IMR-90 (cell line): ENCODE measurements around the gene FNIP1. TPM values are rescaled to one million over a fixed set of nuclear protein-coding genes. Genes with fewer than 3 reads are reported as not detected.

Experiments used
- ATAC-seq: fragments of 200-7000 bp; cut with Tn5 transposase; 2 replicates; pipeline ENCODE4 v1.9.1; 2020; ENCODE audit warnings: low read depth, mild to moderate bottlenecking, moderate library complexity
- BruUV-seq: library from RNA; stranded (reverse); fragments of 400-500 nt; replicated peaks from 2 replicates; lab custom pipeline; 2021; lab: Mats Ljungman, UMichigan
- CTCF ChIA-PET: fragments of 300-600 bp; formaldehyde crosslinking; extraction: SDS; loops from one replicate; lab custom pipeline; 2021; ENCODE audit warnings: antibody characterized with exemption; lab: Yijun Ruan, JAX
- POLR2A ChIA-PET: fragments of 300-600 bp; sonication (Branson Sonifier 250); formaldehyde crosslinking; loops from one replicate; lab custom pipeline; 2022; ENCODE audit warnings: antibody characterized with exemption; ENCODE audit not compliant: unreplicated experiment; lab: Charles Lee
- DNase-seq: peaks from one replicate; pipeline ENCODE4 v3.0.0; 2013
- H2AFZ ChIP-seq: replicated peaks from 2 replicates; pipeline ENCODE3; 2013; ENCODE audit warnings: low read length, mild to moderate bottlenecking; ENCODE audit not compliant: poor library complexity
- H2AK5ac ChIP-seq: 2 replicates; pipeline ENCODE4 v1.6.1; 2013; ENCODE audit warnings: low read depth, low read length, inconsistent platforms
- H2AK9ac ChIP-seq: replicated peaks from 2 replicates; pipeline ENCODE3; 2013; ENCODE audit warnings: mild to moderate bottlenecking, low read depth, low read length, moderate library complexity; ENCODE audit not compliant: poor library complexity
- H2BK120ac ChIP-seq: 2 replicates; pipeline ENCODE4 v1.6.1; 2013; ENCODE audit warnings: low read depth, low read length, inconsistent platforms
- H2BK15ac ChIP-seq: 3 replicates; pipeline ENCODE4 v1.6.1; 2013; ENCODE audit warnings: low read depth, low read length, inconsistent platforms
- H2BK20ac ChIP-seq: 2 replicates; pipeline ENCODE4 v1.6.1; 2013; ENCODE audit warnings: low read depth, mild to moderate bottlenecking, inconsistent platforms, low read length, moderate library complexity
- H2BK5ac ChIP-seq: 2 replicates; pipeline ENCODE4 v1.6.1; 2013; ENCODE audit warnings: mild to moderate bottlenecking, low read depth, low read length, inconsistent platforms; ENCODE audit not compliant: poor library complexity, severe bottlenecking
- H3K14ac ChIP-seq: replicated peaks from 2 replicates; pipeline ENCODE4 v1.6.1; 2013; ENCODE audit warnings: low read depth, low read length, inconsistent platforms
- H3K18ac ChIP-seq: 2 replicates; pipeline ENCODE4 v1.6.1; 2013; ENCODE audit warnings: low read depth, low read length, control low read depth
- H3K23ac ChIP-seq: 2 replicates; pipeline ENCODE4 v1.6.1; 2013; ENCODE audit warnings: low read depth, low read length, inconsistent platforms
- H3K27ac ChIP-seq: 2 replicates; pipeline ENCODE4 v1.5.1; 2013; ENCODE audit warnings: mild to moderate bottlenecking, control low read depth, low read length; ENCODE audit not compliant: insufficient read depth
- H3K27me3 ChIP-seq: 2 replicates; pipeline ENCODE4 v1.6.1; 2013; ENCODE audit warnings: low read length; ENCODE audit not compliant: control insufficient read depth, insufficient read depth
- H3K36me3 ChIP-seq: 2 replicates; pipeline ENCODE4 v1.6.1; 2013; ENCODE audit warnings: low read length, mixed read lengths; ENCODE audit not compliant: control insufficient read depth, insufficient read depth
- H3K4ac ChIP-seq: 2 replicates; pipeline ENCODE4 v1.6.1; 2013; ENCODE audit warnings: low read depth, low read length, inconsistent platforms
- H3K4me1 ChIP-seq: 2 replicates; pipeline ENCODE4 v1.6.1; 2013; ENCODE audit warnings: low read length, mixed read lengths; ENCODE audit not compliant: control insufficient read depth, insufficient read depth
- H3K4me2 ChIP-seq: 2 replicates; pipeline ENCODE4 v1.6.1; 2013; ENCODE audit warnings: low read depth, mild to moderate bottlenecking, control low read depth, low read length, moderate library complexity
- H3K4me3 ChIP-seq: 2 replicates; pipeline ENCODE4 v1.5.1; 2013; ENCODE audit warnings: low read depth, mild to moderate bottlenecking, control low read depth, low read length, moderate library complexity; ENCODE audit not compliant: insufficient read depth
- H3K56ac ChIP-seq: 2 replicates; pipeline ENCODE4 v1.6.1; 2013; ENCODE audit warnings: low read length, inconsistent platforms; ENCODE audit not compliant: insufficient read depth; ENCODE audit errors: extremely low read depth
- H3K79me1 ChIP-seq, 2 experiments: 2 replicates each; pipeline ENCODE4 v1.6.1; 2013; ENCODE audit warnings: low read length in 2 of 2, inconsistent platforms in 1 of 2, low read depth in 1 of 2
- H3K9ac ChIP-seq: 2 replicates; pipeline ENCODE4 v1.6.1; 2013; ENCODE audit warnings: low read depth, low read length, control low read depth
- H3K9me1 ChIP-seq: 2 replicates; pipeline ENCODE4 v1.6.1; 2013; ENCODE audit warnings: low read length, inconsistent platforms; ENCODE audit not compliant: insufficient read depth
- H3K9me3 ChIP-seq: 2 replicates; pipeline ENCODE4 v1.6.1; 2013; ENCODE audit warnings: low read length; ENCODE audit not compliant: control insufficient read depth, insufficient read depth
- H4K20me1 ChIP-seq: 2 replicates; pipeline ENCODE4 v1.6.1; 2013; ENCODE audit warnings: low read length, inconsistent platforms; ENCODE audit not compliant: insufficient read depth
- H4K5ac ChIP-seq: 2 replicates; pipeline ENCODE4 v1.6.1; 2013; ENCODE audit warnings: mild to moderate bottlenecking, low read depth, low read length, control low read depth
- H4K8ac ChIP-seq, 2 experiments: 2 replicates each; pipeline ENCODE4 v1.6.1; 2013; ENCODE audit warnings: low read depth in 2 of 2, low read length in 2 of 2, control low read depth in 1 of 2, inconsistent platforms in 1 of 2
- H4K91ac ChIP-seq: 2 replicates; pipeline ENCODE4 v1.6.1; 2013; ENCODE audit warnings: low read depth, low read length, inconsistent platforms; ENCODE audit not compliant: insufficient read depth
- RCOR1 ChIP-seq: IDR thresholded peaks from 2 replicates; pipeline ENCODE4 v1.6.1; 2012; ENCODE audit warnings: mild to moderate bottlenecking, low read length, improper control_type of control experiment; ENCODE audit not compliant: insufficient replicate concordance
- WGBS, 2 experiments: methylation state at CpG; one replicate each; pipeline versions ENCODE4 v1.1.5 to v1.1.7; 2013; ENCODE audit warnings: missing lambda C conversion rate in 2 of 2; ENCODE audit not compliant: insufficient read length in 1 of 2; ENCODE audit errors: extremely low coverage in 2 of 2; 5-methylcytosine and 5-hydroxymethylcytosine counted together
- dilution Hi-C: fragments of 300-500 bp; cut with HindIII; formaldehyde crosslinking; loops from one replicate; pipeline ENCODE4 v1.14.3; 2018; ENCODE audit warnings: low sequenced_read_pairs; ENCODE audit not compliant: unreplicated experiment
- in situ Hi-C: fragments of 300-500 bp; cut with MboI; formaldehyde crosslinking; loops from 3 replicates; pipeline ENCODE4 v1.14.3; 2019; ENCODE audit warnings: low sequenced_read_pairs, inconsistent platforms, mixed read lengths
- intact Hi-C: fragments of 100-400 bp; cut with micrococcal nuclease; formaldehyde crosslinking; loops from 2 replicates; pipeline ENCODE4 v1.10.0; 2022
- polyA plus RNA-seq, 3 experiments: library from polyadenylated mRNA; depleted of rRNA; stranded (reverse); fragments of >200 nt; gene quantifications; 2 replicates each; pipeline ENCODE4 v1.2.3, GENCODE V29; 2012; ENCODE audit warnings: low replicate concordance in 1 of 3
- total RNA-seq: library from RNA; depleted of rRNA; stranded (reverse); fragments of >200 nt; gene quantifications from 2 replicates; pipeline ENCODE4 v1.2.3, GENCODE V29; 2012

FNIP1 gene
- total and polyA plus RNA-seq, 2 of the 4 experiments (the other 2 are of a cell fraction), result 5.6 to 34.1 TPM

- intact Hi-C loops, result no loop called here
- H3K27ac ChIP-seq, result no peak overlapping the region
- no peak overlapping the region for H4K91ac ChIP-seq
- H3K4me2 ChIP-seq, result no peak overlapping the region
- ChIA-PET POLR2A (no interaction called here), CTCF (interaction anchor here (0.6 kb wide), 1 partner anchor 845 kb away, joined by 3 read pairs; no protein-coding TSS in a partner anchor)
- H2AK5ac ChIP-seq, result no peak overlapping the region
- H3K56ac ChIP-seq, result no peak overlapping the region
- no peak overlapping the region for H2AK9ac ChIP-seq
- no peaks in the 10 kb centered on the region for H3K9me1 ChIP-seq
- no peak overlapping the region for H3K4ac ChIP-seq
- peaks cover 2% of the 10 kb centered on the region; the same call in 1 of the 2 replicates for H3K36me3 ChIP-seq
- H3K18ac ChIP-seq, result no peak overlapping the region
- ATAC-seq, result no peak
- peaks cover 4% of the 10 kb centered on the region for H3K4me1 ChIP-seq
- H4K8ac ChIP-seq, result no peak overlapping the region
- no peak overlapping the region for H2BK120ac ChIP-seq
- no CpG with 5 or more reads among the region's 8 CpGs for WGBS, 2 experiments
- no peak for DNase-seq
- H3K14ac ChIP-seq, result no peak overlapping the region
- H2BK15ac ChIP-seq, result no peak overlapping the region
- H2AFZ ChIP-seq, result no peak overlapping the region
- dilution Hi-C loops, result no loop called here
- in situ Hi-C loops, result no loop called here
- peaks cover 20 to 23% of the 10 kb centered on the region in 2 experiments; a peak in 3 of 4 replicates for H3K79me1 ChIP-seq
- H3K23ac ChIP-seq, result no peak overlapping the region
- TF ChIP-seq RCOR1, result no peak
- no peak overlapping the region for H2BK20ac ChIP-seq
- no peak overlapping the region for H3K4me3 ChIP-seq
- H4K20me1 ChIP-seq, result no peaks in the 10 kb centered on the region
- H3K9me3 ChIP-seq, result no peaks in the 10 kb centered on the region
- no TSS peak for BruUV-seq
- 0 out of 2 replicates have a peak overlapping the region, but pooled peaks have one; percentile 16 for H4K5ac ChIP-seq
- no peaks in the 10 kb centered on the region for H3K27me3 ChIP-seq
- no peak overlapping the region for H3K9ac ChIP-seq
- no peak overlapping the region for H2BK5ac ChIP-seq
Measured at GRCh38 chr5:131595088-131596033, 201.5 kb downstream of the FNIP1 start.
